Measurements from ENCODE around the gene RESF1. TPM values are rescaled to one million over a fixed set of nuclear protein-coding genes. Genes with fewer than 3 reads are reported as not detected.

Gene RESF1
- total RNA-seq, 1 experiment from 2014 or later, result 12.1 TPM

Other genes with a start within 250 kb of the RESF1 start
- gene AMN1, start 230.4 kb upstream of the RESF1 start, total RNA-seq (2014; rRNA removed; shearing (Covaris generic)), result 2.7 and 4.3 TPM in 2 replicates
- gene BICD1, start 147.4 kb downstream of the RESF1 start, total RNA-seq (2014; rRNA removed; shearing (Covaris generic)), result 14.7 and 21.1 TPM in 2 replicates

Measured in HT-29 (cell line).